HepG2 (cell line): ENCODE data around the gene BABAM2. TPM values are rescaled to one million over a fixed set of nuclear protein-coding genes. Genes with fewer than 3 reads are reported as not detected.

Experiments
- AKAP8 ChIP-seq: sonication (generic); formaldehyde crosslinking; IDR thresholded peaks from 2 replicates; pipeline ENCODE4 v1.5.1; 2020; ENCODE audit warnings: mild to moderate bottlenecking, missing genetic modification reagents
- DBP ChIP-seq: sonication (generic); formaldehyde crosslinking; IDR thresholded peaks from 2 replicates; pipeline ENCODE4 v1.4.0; 2020; ENCODE audit warnings: missing genetic modification reagents; ENCODE audit errors: not compliant biosample characterization
- DR1 ChIP-seq: sonication (generic); formaldehyde crosslinking; IDR thresholded peaks from 2 replicates; pipeline ENCODE4 v1.8.0; 2021; ENCODE audit warnings: mild to moderate bottlenecking, missing genetic modification reagents, inconsistent platforms
- ETV6 ChIP-seq: sonication (generic); formaldehyde crosslinking; conservative IDR thresholded peaks from 2 replicates; pipeline ENCODE4 v1.4.0; 2020; ENCODE audit warnings: missing genetic modification reagents
- FIP1L1 ChIP-seq: fragments of 200-400 bp; formaldehyde crosslinking; IDR thresholded peaks from 2 replicates; pipeline ENCODE4 v1.6.1; 2018; ENCODE audit warnings: low read depth, mild to moderate bottlenecking, low read length, moderate library complexity, borderline replicate concordance; ENCODE audit not compliant: insufficient read depth
- GPBP1L1 ChIP-seq: sonication (generic); formaldehyde crosslinking; IDR thresholded peaks from 2 replicates; pipeline ENCODE4 v1.5.0; 2020; ENCODE audit warnings: mild to moderate bottlenecking, missing genetic modification reagents
- KAT7 ChIP-seq: IDR thresholded peaks from 2 replicates; pipeline ENCODE4 v1.6.1; 2018; ENCODE audit warnings: borderline replicate concordance, missing compliant biosample characterization
- MXD4 ChIP-seq: IDR thresholded peaks from 2 replicates; pipeline ENCODE4 v1.6.1; 2016; ENCODE audit warnings: mild to moderate bottlenecking, missing biosample characterization, missing genetic modification reagents
- NFKBIZ ChIP-seq: IDR thresholded peaks from 2 replicates; pipeline ENCODE4 v1.6.1; 2018; ENCODE audit warnings: missing genetic modification reagents, missing compliant biosample characterization
- ONECUT2 ChIP-seq: sonication (generic); formaldehyde crosslinking; IDR thresholded peaks from 2 replicates; pipeline ENCODE4 v1.4.0; 2020; ENCODE audit warnings: missing genetic modification reagents
- RBM22 ChIP-seq: fragments of 200-400 bp; formaldehyde crosslinking; optimal IDR thresholded peaks from 2 replicates; pipeline ENCODE3; 2017; ENCODE audit warnings: mild to moderate bottlenecking, low read length, moderate library complexity
- SIX1 ChIP-seq: sonication (generic); formaldehyde crosslinking; IDR thresholded peaks from 2 replicates; pipeline ENCODE4 v1.4.0; 2020; ENCODE audit warnings: missing genetic modification reagents, borderline replicate concordance
- SP4 ChIP-seq: sonication (generic); formaldehyde crosslinking; IDR thresholded peaks from 2 replicates; pipeline ENCODE4 v1.8.1; 2023; ENCODE audit warnings: mild to moderate bottlenecking, missing genetic modification reagents
- STAG1 ChIP-seq: sonication (generic); formaldehyde crosslinking; IDR thresholded peaks from 2 replicates; pipeline ENCODE4 v1.4.0; 2020; ENCODE audit warnings: missing genetic modification reagents
- ZC3H13 ChIP-seq: sonication (generic); formaldehyde crosslinking; IDR thresholded peaks from 2 replicates; pipeline ENCODE4 v1.8.1; 2023; ENCODE audit warnings: mild to moderate bottlenecking, missing genetic modification reagents, moderate library complexity
- ZNF367 ChIP-seq: sonication (generic); formaldehyde crosslinking; IDR thresholded peaks from 2 replicates; pipeline ENCODE4 v1.4.0; 2020; ENCODE audit warnings: missing genetic modification reagents, borderline replicate concordance
- ZNF891 ChIP-seq: sonication (generic); formaldehyde crosslinking; IDR thresholded peaks from 2 replicates; pipeline ENCODE4 v1.5.0; 2020; ENCODE audit warnings: mild to moderate bottlenecking, missing genetic modification reagents
- polyA plus RNA-seq, 8 experiments: library from polyadenylated mRNA; depleted of rRNA in 3 of 8; stranded (reverse) in 7 of 8; unstranded in 1 of 8; fragments of >200 nt; fragmentation: Illumina TruSeq in 4 of 8; extraction: Trizol in 4 of 8; gene quantifications; 2 replicates each; pipeline versions ENCODE4 v1.2.1 to v1.2.3, GENCODE V29; 2011 to 2016; ENCODE audit warnings: low read depth in 4 of 8, missing spikeins in 1 of 8, mixed read lengths in 1 of 8; ENCODE audit not compliant: insufficient read depth in 1 of 8
- total RNA-seq, 5 experiments: library from RNA; depleted of rRNA; stranded (reverse); fragments of >200 nt; fragmentation: Illumina TruSeq; extraction: Trizol; gene quantifications; 2 replicates each; pipeline ENCODE4 v1.2.3, GENCODE V29; 2016; ENCODE audit warnings: low read depth in 1 of 5
- TF ChIP-seq, protein P1 (sequence below): sonication (generic); formaldehyde crosslinking; IDR thresholded peaks from 2 replicates; pipeline ENCODE4 v1.5.1; 2020; ENCODE audit warnings: mild to moderate bottlenecking, missing genetic modification reagents, borderline replicate concordance
- TF ChIP-seq, protein P2 (sequence below): sonication (generic); formaldehyde crosslinking; IDR thresholded peaks from 2 replicates; pipeline ENCODE4 v1.9.0; 2021; ENCODE audit warnings: missing genetic modification reagents, mild to moderate bottlenecking, borderline replicate concordance

The BABAM2 gene
- total and polyA plus RNA-seq, 2 of the 13 experiments (the other 11 are each of a cell fraction or from before 2014, with no cell fraction given) = 24.9 to 28.0 TPM

DNA sequence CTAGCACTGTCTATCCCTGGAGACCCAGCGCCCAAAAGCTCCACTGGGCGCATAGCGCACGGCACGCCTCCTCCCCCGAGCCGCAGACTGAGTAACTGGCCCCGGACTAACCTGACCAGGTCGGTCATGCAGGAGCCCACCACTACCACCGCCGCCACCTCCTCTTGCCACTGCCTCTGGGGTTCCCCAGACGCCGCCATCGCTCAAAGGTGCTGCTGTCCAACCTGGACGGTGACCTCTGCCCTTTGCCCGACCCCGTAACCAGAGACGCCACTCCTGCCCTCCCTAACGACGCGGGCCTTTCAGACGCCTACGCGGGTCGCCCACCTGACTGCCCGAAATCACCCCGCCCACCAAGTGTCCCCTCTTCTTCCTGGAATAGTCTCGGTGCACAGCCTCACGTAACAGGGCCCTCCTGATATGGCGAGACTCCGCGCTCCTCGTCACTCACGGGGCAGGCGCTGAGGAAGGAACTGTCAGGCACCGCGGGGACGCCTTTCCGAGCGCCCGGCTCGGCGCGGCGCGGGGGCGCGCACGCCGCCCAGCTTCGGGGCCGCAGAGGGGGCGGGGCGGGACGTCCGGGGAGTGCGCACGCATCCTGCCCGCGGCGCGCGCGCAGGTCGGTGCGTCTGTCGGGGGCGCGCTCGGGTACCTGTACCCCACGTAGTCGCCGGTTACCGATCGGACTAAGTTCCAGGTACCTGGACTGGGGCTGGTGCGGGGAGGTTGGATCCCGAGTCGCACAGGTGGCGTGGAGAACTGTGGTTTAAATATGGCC is at the start of gene BABAM2, which contains the start of gene RBKS (continued):
- TF ChIP-seq ZC3H13 (CRISPR knock-in tag) (peak; percentile 87; the same call in 1 of the 2 replicates), KAT7 (CRISPR knock-in tag) (peak; percentile 82; the same call in 1 of the 2 replicates), MXD4 (CRISPR knock-in tag) (0 out of 2 replicates have a peak, but pooled peaks have one; percentile 21), ONECUT2 (CRISPR knock-in tag) (0 out of 2 replicates have a peak, but pooled peaks have one; percentile 1), ZNF367 (CRISPR knock-in tag) (no peak; the same call in 1 of the 2 replicates), STAG1 (CRISPR knock-in tag) (peak; percentile 29; the same call in 1 of the 2 replicates), RBM22 (no peak), FIP1L1 (no peak), SP4 (CRISPR knock-in tag) (peak; percentile 97), SIX1 (CRISPR knock-in tag) (peak; percentile 82), ZNF891 (CRISPR knock-in tag) (peak; percentile 70; the same call in 1 of the 2 replicates), AKAP8 (CRISPR knock-in tag) (peak; percentile 20; the same call in 1 of the 2 replicates), DBP (CRISPR knock-in tag) (peak; percentile 83), DR1 (CRISPR knock-in tag) (peak; percentile 76; the same call in 1 of the 2 replicates), NFKBIZ (CRISPR knock-in tag) (no peak), ETV6 (CRISPR knock-in tag) (no peak; the same call in 1 of the 2 replicates), GPBP1L1 (no peak)
- TF ChIP-seq, protein P1, sequence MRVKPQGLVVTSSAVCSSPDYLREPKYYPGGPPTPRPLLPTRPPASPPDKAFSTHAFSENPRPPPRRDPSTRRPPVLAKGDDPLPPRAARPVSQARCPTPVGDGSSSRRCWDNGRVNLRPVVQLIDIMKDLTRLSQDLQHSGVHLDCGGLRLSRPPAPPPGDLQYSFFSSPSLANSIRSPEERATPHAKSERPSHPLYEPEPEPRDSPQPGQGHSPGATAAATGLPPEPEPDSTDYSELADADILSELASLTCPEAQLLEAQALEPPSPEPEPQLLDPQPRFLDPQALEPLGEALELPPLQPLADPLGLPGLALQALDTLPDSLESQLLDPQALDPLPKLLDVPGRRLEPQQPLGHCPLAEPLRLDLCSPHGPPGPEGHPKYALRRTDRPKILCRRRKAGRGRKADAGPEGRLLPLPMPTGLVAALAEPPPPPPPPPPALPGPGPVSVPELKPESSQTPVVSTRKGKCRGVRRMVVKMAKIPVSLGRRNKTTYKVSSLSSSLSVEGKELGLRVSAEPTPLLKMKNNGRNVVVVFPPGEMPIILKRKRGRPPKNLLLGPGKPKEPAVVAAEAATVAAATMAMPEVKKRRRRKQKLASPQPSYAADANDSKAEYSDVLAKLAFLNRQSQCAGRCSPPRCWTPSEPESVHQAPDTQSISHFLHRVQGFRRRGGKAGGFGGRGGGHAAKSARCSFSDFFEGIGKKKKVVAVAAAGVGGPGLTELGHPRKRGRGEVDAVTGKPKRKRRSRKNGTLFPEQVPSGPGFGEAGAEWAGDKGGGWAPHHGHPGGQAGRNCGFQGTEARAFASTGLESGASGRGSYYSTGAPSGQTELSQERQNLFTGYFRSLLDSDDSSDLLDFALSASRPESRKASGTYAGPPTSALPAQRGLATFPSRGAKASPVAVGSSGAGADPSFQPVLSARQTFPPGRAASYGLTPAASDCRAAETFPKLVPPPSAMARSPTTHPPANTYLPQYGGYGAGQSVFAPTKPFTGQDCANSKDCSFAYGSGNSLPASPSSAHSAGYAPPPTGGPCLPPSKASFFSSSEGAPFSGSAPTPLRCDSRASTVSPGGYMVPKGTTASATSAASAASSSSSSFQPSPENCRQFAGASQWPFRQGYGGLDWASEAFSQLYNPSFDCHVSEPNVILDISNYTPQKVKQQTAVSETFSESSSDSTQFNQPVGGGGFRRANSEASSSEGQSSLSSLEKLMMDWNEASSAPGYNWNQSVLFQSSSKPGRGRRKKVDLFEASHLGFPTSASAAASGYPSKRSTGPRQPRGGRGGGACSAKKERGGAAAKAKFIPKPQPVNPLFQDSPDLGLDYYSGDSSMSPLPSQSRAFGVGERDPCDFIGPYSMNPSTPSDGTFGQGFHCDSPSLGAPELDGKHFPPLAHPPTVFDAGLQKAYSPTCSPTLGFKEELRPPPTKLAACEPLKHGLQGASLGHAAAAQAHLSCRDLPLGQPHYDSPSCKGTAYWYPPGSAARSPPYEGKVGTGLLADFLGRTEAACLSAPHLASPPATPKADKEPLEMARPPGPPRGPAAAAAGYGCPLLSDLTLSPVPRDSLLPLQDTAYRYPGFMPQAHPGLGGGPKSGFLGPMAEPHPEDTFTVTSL (CRISPR knock-in tag) = 0 out of 2 replicates have a peak, but pooled peaks have one; percentile 3
- TF ChIP-seq, protein P2, sequence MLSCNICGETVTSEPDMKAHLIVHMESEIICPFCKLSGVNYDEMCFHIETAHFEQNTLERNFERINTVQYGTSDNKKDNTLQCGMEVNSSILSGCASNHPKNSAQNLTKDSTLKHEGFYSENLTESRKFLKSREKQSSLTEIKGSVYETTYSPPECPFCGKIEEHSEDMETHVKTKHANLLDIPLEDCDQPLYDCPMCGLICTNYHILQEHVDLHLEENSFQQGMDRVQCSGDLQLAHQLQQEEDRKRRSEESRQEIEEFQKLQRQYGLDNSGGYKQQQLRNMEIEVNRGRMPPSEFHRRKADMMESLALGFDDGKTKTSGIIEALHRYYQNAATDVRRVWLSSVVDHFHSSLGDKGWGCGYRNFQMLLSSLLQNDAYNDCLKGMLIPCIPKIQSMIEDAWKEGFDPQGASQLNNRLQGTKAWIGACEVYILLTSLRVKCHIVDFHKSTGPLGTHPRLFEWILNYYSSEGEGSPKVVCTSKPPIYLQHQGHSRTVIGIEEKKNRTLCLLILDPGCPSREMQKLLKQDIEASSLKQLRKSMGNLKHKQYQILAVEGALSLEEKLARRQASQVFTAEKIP (CRISPR knock-in tag) = no peak
